Measurements from ENCODE around the gene ZSCAN22.

- TF ChIP-seq CTCF (conservative IDR thresholded peaks at IDR 0.05; ENCODE audit: low read depth, low read length), result no peak
- no peak for TF ChIP-seq MAFK (IDR thresholded peaks at IDR 0.05; ENCODE audit: low read depth, low read length)
- TF ChIP-seq POLR2A (IDR thresholded peaks at IDR 0.05; ENCODE audit: low read depth, low read length), result no peak
- no peak for TF ChIP-seq SMC3 (IDR thresholded peaks at IDR 0.05; ENCODE audit: low read depth, low read length)
- TF ChIP-seq FOS (IDR thresholded peaks at IDR 0.05; ENCODE audit: low read depth, low read length), result no peak
Observed at GRCh38 chr19:58300620-58301019, 26.2 kb upstream of the ZSCAN22 start.
